ENCODE results near the gene LYRM9.

- TF ChIP-seq CTCF (IDR thresholded peaks at IDR 0.05; ENCODE audit: low read depth, low read length, poor library complexity, severe bottlenecking): no peak
- TF ChIP-seq EZH2phosphoT487 (IDR thresholded peaks at IDR 0.05; ENCODE audit: borderline replicate concordance, low read length): no peak
Observed at GRCh38 chr17:27836651-27837050, 56.5 kb downstream of the LYRM9 start.
